HL-60 (cell line): ENCODE measurements around the gene OR56A5.

Source experiments
- DNase-seq, 2 experiments: peaks; one replicate each; pipeline ENCODE4 v3.0.0-alpha.2; 2010 to 2020; ENCODE audit warnings: low read depth in 1 of 2, low spot score in 1 of 2
- H3K27ac ChIP-seq: fragments of 250-450 bp; sonication (Bioruptor Pico); replicated peaks from 2 replicates; pipeline ENCODE4 v1.5.1; 2020; ENCODE audit warnings: mild to moderate bottlenecking, moderate library complexity
- H3K27me3 ChIP-seq: fragments of 250-450 bp; sonication (Bioruptor Pico); 2 replicates; pipeline ENCODE4 v1.5.1; 2021; ENCODE audit warnings: mild to moderate bottlenecking, moderate library complexity; ENCODE audit not compliant: insufficient read depth, poor library complexity, severe bottlenecking
- H3K4me3 ChIP-seq: replicated peaks from 2 replicates; pipeline ENCODE4 v1.5.1; 2011; ENCODE audit warnings: mild to moderate bottlenecking, control low read depth, low read length; ENCODE audit not compliant: insufficient read depth
- GABPA ChIP-seq: IDR thresholded peaks from 2 replicates; pipeline ENCODE4 v1.6.1; 2012; ENCODE audit warnings: low read depth
- POLR2AphosphoS5 ChIP-seq: IDR thresholded peaks from 2 replicates; pipeline ENCODE4 v1.6.1; 2012; ENCODE audit warnings: low read depth
- SPI1 ChIP-seq: IDR thresholded peaks from 2 replicates; pipeline ENCODE4 v1.6.1; 2012; ENCODE audit warnings: low read depth, mild to moderate bottlenecking, borderline replicate concordance
- TF ChIP-seq, protein P1 (sequence below): IDR thresholded peaks from 2 replicates; pipeline ENCODE4 v1.6.1; 2012; ENCODE audit warnings: low read depth; ENCODE audit not compliant: insufficient replicate concordance
- TF ChIP-seq, protein P2 (sequence below): IDR thresholded peaks from one replicate; pipeline ENCODE4 v1.5.1; 2011; ENCODE audit warnings: low read length, control low read depth, inconsistent platforms; ENCODE audit not compliant: insufficient read depth

OR56A5 gene

DNA sequence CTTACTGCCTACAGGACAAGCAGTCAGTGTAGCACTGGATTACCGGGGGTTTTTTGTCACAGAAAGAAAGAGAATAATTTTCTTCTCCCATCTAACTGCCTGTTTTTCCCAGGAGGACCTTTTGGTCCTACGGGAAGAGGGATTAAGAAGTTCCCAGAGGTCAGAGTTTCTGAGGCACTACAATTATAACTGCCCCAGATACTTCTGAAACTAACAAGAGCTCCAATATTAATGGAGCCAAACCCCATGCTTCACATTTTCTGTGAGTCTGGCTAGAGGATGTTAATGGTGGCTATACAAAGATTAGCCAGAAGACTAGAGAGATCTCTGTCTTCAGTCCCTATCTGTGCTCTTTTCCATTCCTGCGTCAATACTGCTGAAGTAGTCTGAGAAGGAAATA, 26.3 kb downstream of the OR56A5 start, which contains the start of gene OR56A3:
Gene OR56A3, plus strand, starts transcription at position 301 of the 400 bp plus-strand sequence. CDS start 5,096 bp downstream, outside the sequence.
- Histone ChIP-seq H3K4me3 (no peak within 1 kb of the TSS), H3K27ac (no peak within 1 kb of the TSS), H3K27me3 (peaks cover 7% of the 10 kb centered on the region)
- TF ChIP-seq, protein P1, sequence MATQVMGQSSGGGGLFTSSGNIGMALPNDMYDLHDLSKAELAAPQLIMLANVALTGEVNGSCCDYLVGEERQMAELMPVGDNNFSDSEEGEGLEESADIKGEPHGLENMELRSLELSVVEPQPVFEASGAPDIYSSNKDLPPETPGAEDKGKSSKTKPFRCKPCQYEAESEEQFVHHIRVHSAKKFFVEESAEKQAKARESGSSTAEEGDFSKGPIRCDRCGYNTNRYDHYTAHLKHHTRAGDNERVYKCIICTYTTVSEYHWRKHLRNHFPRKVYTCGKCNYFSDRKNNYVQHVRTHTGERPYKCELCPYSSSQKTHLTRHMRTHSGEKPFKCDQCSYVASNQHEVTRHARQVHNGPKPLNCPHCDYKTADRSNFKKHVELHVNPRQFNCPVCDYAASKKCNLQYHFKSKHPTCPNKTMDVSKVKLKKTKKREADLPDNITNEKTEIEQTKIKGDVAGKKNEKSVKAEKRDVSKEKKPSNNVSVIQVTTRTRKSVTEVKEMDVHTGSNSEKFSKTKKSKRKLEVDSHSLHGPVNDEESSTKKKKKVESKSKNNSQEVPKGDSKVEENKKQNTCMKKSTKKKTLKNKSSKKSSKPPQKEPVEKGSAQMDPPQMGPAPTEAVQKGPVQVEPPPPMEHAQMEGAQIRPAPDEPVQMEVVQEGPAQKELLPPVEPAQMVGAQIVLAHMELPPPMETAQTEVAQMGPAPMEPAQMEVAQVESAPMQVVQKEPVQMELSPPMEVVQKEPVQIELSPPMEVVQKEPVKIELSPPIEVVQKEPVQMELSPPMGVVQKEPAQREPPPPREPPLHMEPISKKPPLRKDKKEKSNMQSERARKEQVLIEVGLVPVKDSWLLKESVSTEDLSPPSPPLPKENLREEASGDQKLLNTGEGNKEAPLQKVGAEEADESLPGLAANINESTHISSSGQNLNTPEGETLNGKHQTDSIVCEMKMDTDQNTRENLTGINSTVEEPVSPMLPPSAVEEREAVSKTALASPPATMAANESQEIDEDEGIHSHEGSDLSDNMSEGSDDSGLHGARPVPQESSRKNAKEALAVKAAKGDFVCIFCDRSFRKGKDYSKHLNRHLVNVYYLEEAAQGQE = no peak
- TF ChIP-seq POLR2AphosphoS5 = no peak
- TF ChIP-seq, protein P2, sequence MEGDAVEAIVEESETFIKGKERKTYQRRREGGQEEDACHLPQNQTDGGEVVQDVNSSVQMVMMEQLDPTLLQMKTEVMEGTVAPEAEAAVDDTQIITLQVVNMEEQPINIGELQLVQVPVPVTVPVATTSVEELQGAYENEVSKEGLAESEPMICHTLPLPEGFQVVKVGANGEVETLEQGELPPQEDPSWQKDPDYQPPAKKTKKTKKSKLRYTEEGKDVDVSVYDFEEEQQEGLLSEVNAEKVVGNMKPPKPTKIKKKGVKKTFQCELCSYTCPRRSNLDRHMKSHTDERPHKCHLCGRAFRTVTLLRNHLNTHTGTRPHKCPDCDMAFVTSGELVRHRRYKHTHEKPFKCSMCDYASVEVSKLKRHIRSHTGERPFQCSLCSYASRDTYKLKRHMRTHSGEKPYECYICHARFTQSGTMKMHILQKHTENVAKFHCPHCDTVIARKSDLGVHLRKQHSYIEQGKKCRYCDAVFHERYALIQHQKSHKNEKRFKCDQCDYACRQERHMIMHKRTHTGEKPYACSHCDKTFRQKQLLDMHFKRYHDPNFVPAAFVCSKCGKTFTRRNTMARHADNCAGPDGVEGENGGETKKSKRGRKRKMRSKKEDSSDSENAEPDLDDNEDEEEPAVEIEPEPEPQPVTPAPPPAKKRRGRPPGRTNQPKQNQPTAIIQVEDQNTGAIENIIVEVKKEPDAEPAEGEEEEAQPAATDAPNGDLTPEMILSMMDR = no peak
- TF ChIP-seq SPI1 = no peak
- TF ChIP-seq GABPA = no peak
- no peak for DNase-seq

DNA sequence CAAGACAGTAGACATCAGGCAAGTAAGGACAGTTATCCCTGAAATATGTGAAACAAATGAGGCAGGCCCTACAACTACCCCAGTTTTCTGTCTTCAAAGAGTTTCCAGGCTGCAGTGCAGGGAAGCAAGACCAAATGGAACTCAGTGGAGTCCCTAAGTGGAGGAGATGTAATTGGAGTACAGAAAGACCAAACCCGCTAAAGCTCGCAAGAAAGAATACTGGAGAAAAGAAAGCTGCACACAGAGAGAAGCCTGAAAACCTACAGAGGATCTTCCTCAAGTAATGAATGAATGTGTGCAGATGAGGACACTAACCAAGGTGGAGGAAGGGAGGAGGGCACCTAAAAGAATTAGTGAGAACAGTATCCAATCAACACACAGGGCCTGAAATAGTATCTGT, 27.5 kb downstream of the OR56A5 start:
- peaks cover 7% of the 10 kb centered on the region for H3K27me3 ChIP-seq
- DNase-seq = no peak
- no peak overlapping the region for H3K4me3 ChIP-seq
- TF ChIP-seq, protein P2 = no peak
- TF ChIP-seq POLR2AphosphoS5 (no peak), GABPA (no peak), SPI1 (no peak)
- H3K27ac ChIP-seq = no peak overlapping the region

DNA sequence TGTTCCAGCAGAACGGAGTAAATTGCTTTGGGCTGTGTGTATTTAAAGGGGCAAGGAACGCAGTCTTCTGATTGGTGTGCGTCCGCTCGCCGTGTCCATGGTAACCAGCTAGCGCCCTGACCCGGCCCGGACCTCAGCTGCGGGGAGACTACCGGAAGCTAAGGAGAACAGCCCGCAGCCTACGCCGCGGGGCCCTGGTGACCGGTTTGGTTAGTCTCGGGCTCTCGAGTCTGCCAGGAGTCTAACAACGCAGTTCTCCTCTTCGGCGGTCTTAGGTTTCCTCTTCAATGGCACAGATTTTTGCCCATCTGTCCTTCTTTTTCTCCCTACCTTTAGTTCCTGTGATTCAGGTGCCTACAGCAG, 29.7 kb downstream of the OR56A5 start:
- Histone ChIP-seq H3K27ac (no peak overlapping the region), H3K27me3 (peaks cover under 1% of the 10 kb centered on the region), H3K4me3 (no peak overlapping the region)
- TF ChIP-seq, protein P2 = no peak
- TF ChIP-seq, protein P1 = no peak
- no peak for TF ChIP-seq SPI1
- TF ChIP-seq POLR2AphosphoS5 = no peak
- TF ChIP-seq GABPA = no peak
- no peak for DNase-seq
